H9 (cell line): Measurements from ENCODE around the gene GPR50. TPM values are rescaled to one million over a fixed set of nuclear protein-coding genes. Genes with fewer than 3 reads are reported as not detected.

ENCODE experiments used
- DNase-seq: peaks from one replicate; pipeline ENCODE4 v3.0.0-alpha.2; 2017
- H2AFZ ChIP-seq: one replicate; pipeline ENCODE4 v1.6.1; 2013; ENCODE audit warnings: mild to moderate bottlenecking, low read length, control low read depth, moderate library complexity
- H2AK5ac ChIP-seq: 2 replicates; pipeline ENCODE4 v1.6.1; 2013; ENCODE audit warnings: low read length, control low read depth, mixed read lengths; ENCODE audit not compliant: insufficient read length
- H2BK120ac ChIP-seq: one replicate; pipeline ENCODE4 v1.6.1; 2013; ENCODE audit warnings: low read depth, mild to moderate bottlenecking, low read length, control low read depth, inconsistent platforms; ENCODE audit not compliant: poor library complexity, severe bottlenecking
- H2BK12ac ChIP-seq: 2 replicates; pipeline ENCODE4 v1.6.1; 2013; ENCODE audit warnings: low read length, control low read depth, mixed read lengths, low read depth; ENCODE audit not compliant: insufficient read length
- H2BK15ac ChIP-seq: 2 replicates; pipeline ENCODE4 v1.6.1; 2013; ENCODE audit warnings: low read depth, low read length, control low read depth
- H2BK20ac ChIP-seq: one replicate; pipeline ENCODE4 v1.6.1; 2013; ENCODE audit warnings: low read depth, mild to moderate bottlenecking, low read length, control low read depth, inconsistent platforms; ENCODE audit not compliant: poor library complexity, severe bottlenecking
- H2BK5ac ChIP-seq: 2 replicates; pipeline ENCODE4 v1.6.1; 2013; ENCODE audit warnings: low read length, control low read depth, mixed read lengths; ENCODE audit not compliant: insufficient read length
- H3K14ac ChIP-seq: 2 replicates; pipeline ENCODE4 v1.6.1; 2013; ENCODE audit warnings: low read length, control low read depth; ENCODE audit not compliant: insufficient read depth
- H3K18ac ChIP-seq: 2 replicates; pipeline ENCODE4 v1.6.1; 2013; ENCODE audit warnings: low read depth, mild to moderate bottlenecking, mixed read lengths, low read length, control low read depth; ENCODE audit not compliant: insufficient read length
- H3K23ac ChIP-seq: 2 replicates; pipeline ENCODE4 v1.6.1; 2013; ENCODE audit warnings: low read length, control low read depth, mixed read lengths, low read depth; ENCODE audit not compliant: insufficient read length
- H3K23me2 ChIP-seq: 2 replicates; pipeline ENCODE4 v1.6.1; 2013; ENCODE audit warnings: low read depth, mild to moderate bottlenecking, mixed read lengths, low read length, control low read depth; ENCODE audit not compliant: insufficient read length, poor library complexity, severe bottlenecking
- H3K27ac ChIP-seq: 2 replicates; pipeline ENCODE4 v1.5.1; 2013; ENCODE audit warnings: low read length, control low read depth, mixed read lengths, low read depth; ENCODE audit not compliant: insufficient read length
- H3K27me3 ChIP-seq: 2 replicates; pipeline ENCODE4 v1.6.1; 2013; ENCODE audit warnings: low read length, control low read depth, inconsistent platforms; ENCODE audit not compliant: insufficient read depth
- H3K4ac ChIP-seq: 2 replicates; pipeline ENCODE4 v1.6.1; 2013; ENCODE audit warnings: low read depth, mild to moderate bottlenecking, control low read depth, inconsistent platforms, low read length, moderate library complexity
- H3K4me1 ChIP-seq: 2 replicates; pipeline ENCODE4 v1.6.1; 2013; ENCODE audit warnings: low read length, control low read depth, inconsistent platforms; ENCODE audit not compliant: insufficient read depth
- H3K4me2 ChIP-seq: 2 replicates; pipeline ENCODE4 v1.6.1; 2013; ENCODE audit warnings: low read length, control low read depth, mixed read lengths; ENCODE audit not compliant: insufficient read length, insufficient read depth
- H3K56ac ChIP-seq: 2 replicates; pipeline ENCODE4 v1.6.1; 2013; ENCODE audit warnings: low read depth, mild to moderate bottlenecking, mixed read lengths, low read length, control low read depth; ENCODE audit not compliant: insufficient read length
- H3K79me1 ChIP-seq: 2 replicates; pipeline ENCODE4 v1.6.1; 2013; ENCODE audit warnings: low read depth, mild to moderate bottlenecking, moderate library complexity, low read length, control low read depth, inconsistent platforms; ENCODE audit not compliant: insufficient read depth, poor library complexity, severe bottlenecking
- H3K79me2 ChIP-seq: 2 replicates; pipeline ENCODE4 v1.6.1; 2013; ENCODE audit warnings: low read length, control low read depth, inconsistent platforms; ENCODE audit not compliant: insufficient read depth
- H3K9ac ChIP-seq: 2 replicates; pipeline ENCODE4 v1.6.1; 2013; ENCODE audit warnings: low read length, control low read depth, mixed read lengths; ENCODE audit not compliant: insufficient read length; ENCODE audit errors: extremely low read depth
- H3K9me3 ChIP-seq: one replicate; pipeline ENCODE4 v1.6.1; 2013; ENCODE audit warnings: low read depth, low read length, inconsistent platforms; ENCODE audit not compliant: control insufficient read depth
- H3T11ph ChIP-seq: one replicate; pipeline ENCODE4 v1.6.1; 2013; ENCODE audit warnings: mild to moderate bottlenecking, low read length, control low read depth, inconsistent platforms
- H4K20me1 ChIP-seq: one replicate; pipeline ENCODE4 v1.6.1; 2013; ENCODE audit not compliant: control insufficient read depth, insufficient read length, insufficient read depth
- H4K5ac ChIP-seq: 2 replicates; pipeline ENCODE4 v1.6.1; 2013; ENCODE audit warnings: low read depth, mild to moderate bottlenecking, mixed read lengths, low read length, control low read depth; ENCODE audit not compliant: insufficient read length
- H4K8ac ChIP-seq: replicated peaks from 2 replicates; pipeline ENCODE4 v1.6.1; 2013; ENCODE audit warnings: low read length, control low read depth, mixed read lengths, low read depth; ENCODE audit not compliant: insufficient read length
- H4K91ac ChIP-seq: 2 replicates; pipeline ENCODE4 v1.6.1; 2013; ENCODE audit warnings: low read depth, mild to moderate bottlenecking, moderate library complexity, mixed read lengths, low read length, control low read depth; ENCODE audit not compliant: insufficient read length
- H3K27ac Mint-ChIP-seq, 3 experiments: 2 replicates in 2 of 3; 3 replicates in 1 of 3; pipeline ENCODE4 v1.8.0; 2020 to 2021; ENCODE audit warnings: mixed read lengths in 3 of 3, mild to moderate bottlenecking in 1 of 3, moderate library complexity in 1 of 3
- H3K27me3 Mint-ChIP-seq: 2 replicates; pipeline ENCODE4 v1.8.0; 2021; ENCODE audit warnings: low read depth, mild to moderate bottlenecking, moderate library complexity, mixed read lengths
- H3K36me3 Mint-ChIP-seq, 3 experiments: 2 replicates in 2 of 3; 3 replicates in 1 of 3; pipeline ENCODE4 v1.8.0; 2020 to 2021; ENCODE audit warnings: low read depth in 3 of 3, mixed read lengths in 3 of 3; ENCODE audit not compliant: insufficient read depth in 1 of 3
- H3K4me1 Mint-ChIP-seq, 2 experiments: 2 replicates each; pipeline ENCODE4 v1.8.0; 2020; ENCODE audit warnings: mixed read lengths in 2 of 2
- H3K4me3 Mint-ChIP-seq, 2 experiments: 2 replicates in 1 of 2; 3 replicates in 1 of 2; pipeline ENCODE4 v1.8.0; 2020 to 2021; ENCODE audit warnings: mild to moderate bottlenecking in 2 of 2, mixed read lengths in 2 of 2, moderate library complexity in 1 of 2
- H3K9me3 Mint-ChIP-seq, 2 experiments: 2 replicates in 1 of 2; 3 replicates in 1 of 2; pipeline ENCODE4 v1.8.0; 2020; ENCODE audit warnings: mild to moderate bottlenecking in 2 of 2, mixed read lengths in 2 of 2, moderate library complexity in 1 of 2
- CTCF ChIP-seq: fragments of 200-600 bp; sonication (generic); conservative IDR thresholded peaks from 3 replicates; pipeline ENCODE4 v1.8.0; 2021; ENCODE audit warnings: antibody characterized with exemption, mild to moderate bottlenecking
- WGBS: extraction: QIAGEN DNeasy Blood & Tissue Kit; methylation state at CpG from one replicate; pipeline ENCODE4 v1.1.7; 2013; ENCODE audit warnings: missing lambda C conversion rate, low lambda C conversion rate, mixed read lengths; ENCODE audit not compliant: insufficient read length; ENCODE audit errors: extremely low coverage; 5-methylcytosine and 5-hydroxymethylcytosine counted together
- total RNA-seq: library from RNA; stranded (reverse); gene quantifications from 2 replicates; pipeline ENCODE4 v1.2.1, GENCODE V29; 2021

Gene GPR50
- total RNA-seq, 1 experiment from 2014 or later: 12.2 TPM

- Histone ChIP-seq H2BK12ac (no peak overlapping the region), H3K27ac (no peak overlapping the region), H3K4ac (no peak overlapping the region), H2BK120ac (no peak overlapping the region), H3K23ac (no peak overlapping the region), H3K4me2 (no peak overlapping the region), H3K79me2 (no peaks in the 10 kb centered on the region), H3T11ph (no peak overlapping the region), H3K23me2 (no peaks in the 10 kb centered on the region), H3K14ac (no peak overlapping the region), H3K9me3 (no peaks in the 10 kb centered on the region), H4K5ac (no peak overlapping the region), H2AK5ac (no peak overlapping the region), H2BK20ac (no peak overlapping the region), H2BK5ac (no peak overlapping the region), H3K79me1 (no peaks in the 10 kb centered on the region), H2AFZ (no peak overlapping the region), H4K20me1 (no peaks in the 10 kb centered on the region), H4K91ac (no peak overlapping the region), H3K27me3 (no peaks in the 10 kb centered on the region), H2BK15ac (no peak overlapping the region), H3K9ac (no peak overlapping the region), H4K8ac (no peak overlapping the region), H3K18ac (no peak overlapping the region), H3K56ac (no peak overlapping the region), H3K4me1 (no peaks in the 10 kb centered on the region)
- Mint-ChIP-seq H3K27me3 (peaks cover 9% of the 10 kb centered on the region), H3K36me3 (peaks cover 0 to 7% (median 5%) of the 10 kb centered on the region in 3 experiments; a peak in 4 of 7 replicates), H3K4me1 (no peaks in the 10 kb centered on the region), H3K27ac (no peak overlapping the region), H3K4me3 (no peak overlapping the region), H3K9me3 (peaks cover 81 to 82% of the 10 kb centered on the region in 2 experiments)
- TF ChIP-seq CTCF: no peak
- no CpG with 5 or more reads among the region's 2 CpGs for WGBS
- no peak for DNase-seq
Measured at GRCh38 chrX:151206871-151207270, 30.5 kb downstream of the GPR50 start.
